HG02938 (cell line): ENCODE results near the gene EPS8.

ENCODE experiments used
- ATAC-seq: cut with Tn5 transposase; IDR thresholded peaks from one replicate; pipeline ENCODE4 v1.9.1; 2021; ENCODE audit warnings: mild to moderate bottlenecking, moderate library complexity; ENCODE audit not compliant: unreplicated experiment

The EPS8 gene

GRCh38 chr12:15800278-15800677 is 11.1 kb upstream of the EPS8 start:
- no peak for ATAC-seq

- ATAC-seq = no peak
These were observed 8.6 kb upstream of the EPS8 start for GRCh38 chr12:15797818-15798217.

- ATAC-seq = no peak
These were observed 7.4 kb upstream of the EPS8 start for GRCh38 chr12:15796493-15797141.

GRCh38 chr12:15794836-15795235 is 5.6 kb upstream of the EPS8 start:
- no peak for ATAC-seq

- ATAC-seq = no peak
These were observed 5.0 kb upstream of the EPS8 start for GRCh38 chr12:15794196-15794595.

GRCh38 chr12:15788233-15789219 is 662 bp downstream of the EPS8 start:
- ATAC-seq = peak; percentile 41

- ATAC-seq = no peak
These were observed 1.4 kb downstream of the EPS8 start for GRCh38 chr12:15787778-15788177.

GRCh38 chr12:15786772-15787171 is 2.4 kb downstream of the EPS8 start:
- ATAC-seq = no peak

- ATAC-seq = no peak
These were observed 5.9 kb downstream of the EPS8 start for GRCh38 chr12:15783288-15783687.

- ATAC-seq = no peak
These were observed 6.5 kb downstream of the EPS8 start for GRCh38 chr12:15782667-15783066.

GRCh38 chr12:15779925-15780324 is 9.3 kb downstream of the EPS8 start:
- ATAC-seq = no peak

GRCh38 chr12:15778126-15778525 is 11.1 kb downstream of the EPS8 start:
- no peak for ATAC-seq

- ATAC-seq = no peak
These were observed 11.7 kb downstream of the EPS8 start for GRCh38 chr12:15777355-15778012.

- no peak for ATAC-seq
These were observed 12.7 kb downstream of the EPS8 start for GRCh38 chr12:15776532-15776931.

GRCh38 chr12:15774819-15775218 is 14.4 kb downstream of the EPS8 start:
- ATAC-seq = no peak

GRCh38 chr12:15772405-15773018 is 16.7 kb downstream of the EPS8 start:
- no peak for ATAC-seq

GRCh38 chr12:15770581-15770980 is 18.6 kb downstream of the EPS8 start:
- ATAC-seq = no peak

GRCh38 chr12:15770021-15770420 is 19.2 kb downstream of the EPS8 start:
- ATAC-seq = no peak

GRCh38 chr12:15769586-15769985 is 19.6 kb downstream of the EPS8 start:
- ATAC-seq = no peak

- ATAC-seq = no peak
These were observed 21.9 kb downstream of the EPS8 start for GRCh38 chr12:15767301-15767700.

GRCh38 chr12:15763328-15763727 is 25.9 kb downstream of the EPS8 start:
- ATAC-seq = no peak
